Endodermal cell (in vitro differentiated cells): ENCODE measurements around the gene CAPN11. TPM values are rescaled to one million over a fixed set of nuclear protein-coding genes. Genes with fewer than 3 reads are reported as not detected.

Experiments used
- DNase-seq: peaks from one replicate; pipeline ENCODE4 v3.0.0-alpha.2; 2017
- H3K27ac ChIP-seq: 2 replicates; pipeline ENCODE4 v1.5.1; 2013; ENCODE audit warnings: mild to moderate bottlenecking, low read depth, low read length, moderate library complexity
- H3K27me3 ChIP-seq: 2 replicates; pipeline ENCODE4 v1.6.1; 2013; ENCODE audit warnings: mild to moderate bottlenecking, low read length, moderate library complexity; ENCODE audit not compliant: insufficient read depth, control insufficient read depth, poor library complexity, severe bottlenecking
- H3K36me3 ChIP-seq: 2 replicates; pipeline ENCODE4 v1.7.0; 2013; ENCODE audit warnings: mild to moderate bottlenecking, low read length, moderate library complexity; ENCODE audit not compliant: control insufficient read depth, insufficient read depth
- H3K4me1 ChIP-seq: one replicate; pipeline ENCODE4 v1.7.0; 2013; ENCODE audit warnings: low read length; ENCODE audit not compliant: control insufficient read depth, insufficient read depth
- H3K4me3 ChIP-seq: 2 replicates; pipeline ENCODE4 v1.5.1; 2013; ENCODE audit warnings: mild to moderate bottlenecking, low read length, moderate library complexity
- H3K9ac ChIP-seq: 2 replicates; pipeline ENCODE4 v1.6.1; 2013; ENCODE audit warnings: mild to moderate bottlenecking, low read length, moderate library complexity; ENCODE audit not compliant: poor library complexity, severe bottlenecking; ENCODE audit errors: extremely low read depth
- H3K9me3 ChIP-seq: 2 replicates; pipeline ENCODE4 v1.6.1; 2013; ENCODE audit warnings: mild to moderate bottlenecking, low read length, moderate library complexity; ENCODE audit not compliant: control insufficient read depth
- H3K27ac Mint-ChIP-seq: 2 replicates; pipeline ENCODE4 v1.8.0; 2020; ENCODE audit warnings: mixed read lengths
- H3K27me3 Mint-ChIP-seq: 2 replicates; pipeline ENCODE4 v1.8.0; 2021; ENCODE audit warnings: mild to moderate bottlenecking, mixed read lengths; ENCODE audit not compliant: insufficient read depth
- H3K36me3 Mint-ChIP-seq: 2 replicates; pipeline ENCODE4 v1.8.0; 2020; ENCODE audit warnings: low read depth, mixed read lengths
- H3K4me1 Mint-ChIP-seq: 2 replicates; pipeline ENCODE4 v1.8.0; 2020; ENCODE audit warnings: mixed read lengths
- H3K4me3 Mint-ChIP-seq: 2 replicates; pipeline ENCODE4 v1.8.0; 2020; ENCODE audit warnings: mild to moderate bottlenecking, moderate library complexity, mixed read lengths
- H3K9me3 Mint-ChIP-seq: 2 replicates; pipeline ENCODE4 v1.8.0; 2020; ENCODE audit warnings: mild to moderate bottlenecking, mixed read lengths
- CTCF ChIP-seq: fragments of 200-600 bp; sonication (generic); conservative IDR thresholded peaks from 2 replicates; pipeline ENCODE4 v1.5.0; 2021; ENCODE audit warnings: antibody characterized with exemption, mild to moderate bottlenecking
- WGBS, 2 experiments: methylation state at CpG; one replicate each; pipeline versions ENCODE4 v1.1.5 to v1.1.7; 2013; ENCODE audit warnings: missing lambda C conversion rate in 2 of 2, mixed read lengths in 1 of 2; ENCODE audit not compliant: insufficient coverage in 1 of 2, insufficient read length in 1 of 2; 5-methylcytosine and 5-hydroxymethylcytosine counted together
- total RNA-seq, 2 donors: library from RNA; stranded (reverse); fragmentation: NEBNext Ultra II Directional in 1 of 2; extraction: Animal tissue kit (Norgen Biotek cat#: 25700) in 1 of 2; gene quantifications; 2 replicates in 1 of 2; 3 replicates in 1 of 2; pipeline ENCODE4 v1.2.1, GENCODE V29; 2021

CAPN11 gene
- total RNA-seq, 2 donors from 2014 or later, result 0.53 to 1.2 TPM

GRCh38 chr6:44219815-44220784 is 61.5 kb downstream of the CAPN11 start:
- Mint-ChIP-seq H3K4me1 (peaks cover 46% of the 10 kb centered on the region), H3K27ac (peak overlapping the region; percentile 66), H3K36me3 (no peaks in the 10 kb centered on the region), H3K27me3 (peaks cover 2% of the 10 kb centered on the region), H3K9me3 (no peaks in the 10 kb centered on the region), H3K4me3 (peak overlapping the region; percentile 61)
- Histone ChIP-seq H3K4me3 (peak overlapping the region; percentile 75), H3K27ac (peak overlapping the region; percentile 53), H3K9ac (peak overlapping the region; percentile 30), H3K4me1 (peaks cover 24% of the 10 kb centered on the region), H3K27me3 (no peaks in the 10 kb centered on the region), H3K9me3 (no peaks in the 10 kb centered on the region), H3K36me3 (no peaks in the 10 kb centered on the region)
- 39 to 56% methylated on average over 5 to 26 of the region's 28 CpGs for WGBS, 2 experiments
- DNase-seq, result no peak
- TF ChIP-seq CTCF, result peak; percentile 37

- H3K9ac ChIP-seq, result no peak overlapping the region
- peak overlapping the region; percentile 10 for H3K4me3 Mint-ChIP-seq
- TF ChIP-seq CTCF, result no peak
- no peaks in the 10 kb centered on the region for H3K36me3 Mint-ChIP-seq
- peak overlapping the region; percentile 62 for H3K27ac Mint-ChIP-seq
- H3K4me3 ChIP-seq, result no peak overlapping the region
- H3K9me3 Mint-ChIP-seq, result no peaks in the 10 kb centered on the region
- WGBS, 2 experiments, result 85 to 95% methylated on average over 3 to 4 of the region's 4 CpGs
- no peaks in the 10 kb centered on the region for H3K9me3 ChIP-seq
- H3K27me3 Mint-ChIP-seq, result peaks cover 2% of the 10 kb centered on the region
- no peak for DNase-seq
- peaks cover 24% of the 10 kb centered on the region for H3K4me1 ChIP-seq
- no peak overlapping the region for H3K27ac ChIP-seq
- no peaks in the 10 kb centered on the region for H3K36me3 ChIP-seq
- no peaks in the 10 kb centered on the region for H3K27me3 ChIP-seq
- peaks cover 52% of the 10 kb centered on the region for H3K4me1 Mint-ChIP-seq
Measured at GRCh38 chr6:44220913-44221290, 62.3 kb downstream of the CAPN11 start.

- no peaks in the 10 kb centered on the region for H3K36me3 Mint-ChIP-seq
- H3K27ac Mint-ChIP-seq, result peak overlapping the region; percentile 62
- Histone ChIP-seq H3K27ac (no peak overlapping the region), H3K36me3 (no peaks in the 10 kb centered on the region), H3K9ac (no peak overlapping the region), H3K27me3 (no peaks in the 10 kb centered on the region), H3K9me3 (no peaks in the 10 kb centered on the region), H3K4me1 (peaks cover 29% of the 10 kb centered on the region), H3K4me3 (no peak overlapping the region)
- H3K27me3 Mint-ChIP-seq, result peaks cover 2% of the 10 kb centered on the region
- peaks cover 56% of the 10 kb centered on the region for H3K4me1 Mint-ChIP-seq
- peak overlapping the region; percentile 10 for H3K4me3 Mint-ChIP-seq
- H3K9me3 Mint-ChIP-seq, result no peaks in the 10 kb centered on the region
- TF ChIP-seq CTCF, result peak; percentile 82
- peak; percentile 92 for DNase-seq
- WGBS, 2 experiments, result 63% methylated on average over 3 of the region's 4 CpGs; no CpG with 5 or more reads in 1 of the 2 experiments
Measured at GRCh38 chr6:44221291-44221960, 62.8 kb downstream of the CAPN11 start.
